COLO668 (cell line): ENCODE measurements around the gene KLHDC9.

Source experiments
- DNase-seq: peaks from one replicate; lab custom pipeline; 2025; ENCODE audit not compliant: unreplicated experiment; lab: John Stamatoyannopoulos, UW

Gene KLHDC9

DNA sequence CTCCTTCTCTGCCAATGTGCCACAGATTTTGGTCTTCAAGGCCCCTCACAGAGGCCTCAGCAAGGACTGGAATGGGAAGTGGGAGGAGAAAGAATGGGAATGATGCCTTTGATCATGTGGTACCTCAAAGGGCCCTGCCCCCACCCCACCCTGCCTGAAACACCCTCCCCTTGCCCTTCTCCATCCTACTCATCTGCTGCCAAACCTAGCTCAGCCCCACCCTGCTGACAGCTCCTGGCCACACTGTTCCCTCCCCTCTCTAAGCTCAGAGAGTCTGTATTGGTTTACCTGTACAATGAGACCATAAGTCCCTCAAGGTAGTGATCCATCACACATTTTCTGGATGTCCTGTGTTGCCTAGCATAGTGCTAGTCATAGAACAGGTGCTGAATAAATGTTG, 21.8 kb upstream of the KLHDC9 start:
- DNase-seq: no peak

DNA sequence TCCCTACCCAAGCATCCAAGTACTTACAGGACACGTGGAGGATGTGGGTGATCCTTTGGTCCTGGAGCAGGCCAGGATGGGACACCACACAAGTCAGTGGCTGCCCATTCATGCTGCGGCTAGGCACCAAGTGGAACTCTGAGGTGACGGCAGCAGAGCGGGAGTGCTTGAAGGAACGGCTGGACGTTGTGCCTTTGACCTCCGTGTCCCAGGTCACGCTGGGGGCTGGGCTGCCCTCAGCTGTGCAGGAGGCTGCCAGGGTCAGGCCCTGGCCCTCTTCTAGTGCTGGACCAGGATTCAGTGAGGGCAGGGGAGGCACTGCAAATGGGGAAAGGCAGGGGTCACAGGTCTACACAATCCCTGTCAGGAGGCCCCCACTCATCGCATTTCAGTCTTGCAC, 20.7 kb upstream of the KLHDC9 start:
- DNase-seq: no peak

DNA sequence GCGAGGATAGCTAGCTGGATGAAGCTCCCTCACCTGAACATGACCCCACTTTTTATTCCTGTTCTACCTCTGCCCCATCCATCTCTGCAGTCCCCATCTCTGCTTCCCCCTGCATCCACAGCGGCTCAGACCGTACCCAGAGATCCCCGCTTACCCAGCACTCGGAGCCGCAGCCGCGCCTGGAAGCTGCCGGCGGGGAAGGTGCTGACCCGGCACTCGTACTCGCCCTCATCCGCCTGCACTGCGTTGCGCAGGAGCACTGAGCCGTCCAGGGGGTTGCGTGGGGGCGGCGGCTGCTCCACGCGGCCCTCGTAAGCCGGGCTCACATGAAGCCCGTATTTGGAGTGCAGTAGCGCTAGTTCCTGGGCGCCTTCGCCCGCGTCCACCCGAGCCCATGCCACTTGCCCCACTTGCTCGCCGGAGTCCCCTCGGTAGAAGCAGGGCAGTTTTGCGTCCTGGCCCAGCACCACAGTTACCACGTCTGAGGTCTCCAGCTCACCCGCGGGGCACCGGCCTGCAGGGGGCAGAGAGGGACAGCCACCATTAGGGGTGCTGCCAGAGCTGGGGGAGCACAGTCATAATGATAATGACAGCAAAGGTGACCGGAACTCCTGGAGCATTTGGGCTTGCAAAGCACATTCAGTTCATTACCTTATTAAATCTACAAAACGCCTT, 18.6 kb upstream of the KLHDC9 start:
- DNase-seq: no peak

DNA sequence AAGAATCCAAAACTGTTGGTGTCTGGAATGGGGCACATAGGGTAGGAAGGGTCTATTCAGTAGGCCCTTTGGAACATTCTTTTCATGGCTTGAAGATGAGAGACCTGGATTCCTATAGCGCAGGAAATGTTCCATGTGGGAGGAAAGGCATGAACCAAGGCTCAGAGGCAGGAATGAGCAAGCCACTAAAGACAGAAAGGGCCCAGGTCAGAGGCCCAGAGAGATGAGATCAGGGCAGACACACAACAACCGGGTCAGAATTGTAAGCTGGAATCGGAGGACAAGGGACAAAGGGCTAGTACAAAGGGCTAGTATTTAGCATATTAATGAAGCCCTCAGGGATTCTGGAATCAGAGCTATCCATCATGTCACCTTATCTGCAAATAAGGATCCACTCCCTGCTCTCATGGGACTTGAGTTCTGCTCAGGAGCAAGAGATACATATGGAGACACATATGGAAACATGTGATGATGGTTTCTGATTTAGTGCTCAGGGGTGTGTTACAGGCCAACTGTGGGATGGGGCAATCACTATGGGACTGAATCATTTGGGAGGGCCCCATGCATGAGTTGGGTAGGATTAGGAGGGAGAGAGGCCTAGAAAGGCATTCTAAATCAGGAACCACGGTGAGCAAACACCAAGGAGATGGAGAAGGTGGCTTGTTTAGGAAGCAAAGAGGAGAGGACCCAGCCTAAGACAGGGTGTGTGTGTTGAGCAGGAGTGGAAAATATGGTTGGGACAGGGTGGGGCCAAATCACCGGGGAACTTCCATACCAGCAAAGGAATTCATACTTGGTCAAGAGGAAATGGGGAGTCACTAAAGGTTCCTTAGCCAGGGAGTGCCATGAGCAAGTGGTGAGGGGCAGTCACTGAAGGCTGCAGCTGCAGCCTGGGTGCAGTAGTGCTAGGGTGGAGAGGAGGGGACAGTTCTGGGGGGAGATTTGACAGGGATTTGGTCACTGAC, 17.4 kb upstream of the KLHDC9 start:
- DNase-seq: no peak

DNA sequence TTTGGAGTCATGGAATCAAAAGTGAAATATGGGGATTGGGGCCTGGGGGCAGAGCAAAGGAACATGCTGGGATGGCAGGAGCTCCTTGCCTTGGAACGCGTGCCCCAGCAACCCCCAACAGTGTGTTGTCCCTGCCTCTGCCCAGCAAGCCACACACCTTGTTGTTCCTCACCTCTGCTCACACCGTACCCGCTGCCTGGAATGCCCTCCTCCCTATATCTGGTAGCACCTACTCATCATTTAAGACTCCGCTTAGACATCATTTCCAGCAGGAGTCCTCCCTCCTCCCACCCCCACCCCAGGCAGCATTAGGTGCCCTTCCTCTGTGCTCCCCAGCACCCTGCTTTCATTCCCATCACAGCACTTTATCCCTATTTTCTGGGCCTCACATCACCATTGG, 16.6 kb upstream of the KLHDC9 start:
- no peak for DNase-seq

DNA sequence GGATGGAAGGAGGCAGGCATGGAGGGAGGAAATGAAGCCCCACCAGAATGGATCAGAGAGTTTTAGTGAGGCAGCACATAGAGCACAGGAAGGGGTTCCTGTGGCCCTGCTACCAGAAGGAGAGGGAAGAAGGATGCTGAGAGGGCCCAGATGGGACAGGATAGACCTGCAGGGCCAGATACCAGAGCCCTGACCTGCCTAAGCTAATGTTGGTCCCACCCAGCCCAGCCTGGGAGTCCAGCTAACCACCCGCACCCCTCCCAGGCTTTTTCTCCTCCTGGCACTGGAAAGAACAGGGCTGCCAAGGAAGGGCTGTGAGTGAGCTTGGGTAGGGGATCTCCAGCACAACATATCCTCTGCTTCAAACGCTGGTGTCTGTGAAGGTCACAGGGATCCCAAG, 15.7 kb upstream of the KLHDC9 start:
- no peak for DNase-seq

DNA sequence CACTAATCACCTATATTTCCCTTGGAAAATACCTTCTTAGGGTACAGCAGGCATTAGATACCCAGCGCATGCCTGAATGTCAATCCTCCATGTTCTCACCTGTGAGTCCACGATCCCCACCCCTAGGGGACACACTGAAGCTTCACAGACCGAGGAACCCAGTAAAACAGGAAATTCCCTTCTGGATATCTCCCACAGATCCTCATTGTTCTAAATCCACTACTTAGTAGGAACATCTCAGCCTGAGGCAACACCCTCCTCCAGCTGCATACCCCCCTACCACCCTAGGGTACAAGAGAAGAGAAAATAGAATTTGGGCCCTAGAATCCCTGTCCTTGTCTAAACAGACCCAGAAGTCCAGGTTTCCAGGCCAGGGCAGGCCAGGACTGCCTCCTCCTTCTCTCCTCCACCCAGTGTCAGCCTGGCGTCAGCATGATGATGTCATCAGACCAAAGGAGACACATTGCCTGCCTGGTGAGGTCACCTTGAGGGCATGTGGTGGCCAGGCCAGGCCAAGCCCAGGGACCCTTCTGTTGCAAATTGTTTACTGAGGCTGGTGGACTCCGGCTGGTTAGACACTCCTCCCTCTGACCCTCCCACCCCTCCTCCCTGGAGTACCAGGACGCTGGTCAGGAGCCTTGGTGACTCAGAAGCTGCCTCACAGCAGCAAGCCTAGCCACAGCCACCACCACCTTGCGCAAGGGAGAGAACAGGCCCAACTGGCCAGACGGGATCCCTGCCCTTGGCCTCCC, 15.0 kb upstream of the KLHDC9 start:
- DNase-seq: peak; percentile 11

DNA sequence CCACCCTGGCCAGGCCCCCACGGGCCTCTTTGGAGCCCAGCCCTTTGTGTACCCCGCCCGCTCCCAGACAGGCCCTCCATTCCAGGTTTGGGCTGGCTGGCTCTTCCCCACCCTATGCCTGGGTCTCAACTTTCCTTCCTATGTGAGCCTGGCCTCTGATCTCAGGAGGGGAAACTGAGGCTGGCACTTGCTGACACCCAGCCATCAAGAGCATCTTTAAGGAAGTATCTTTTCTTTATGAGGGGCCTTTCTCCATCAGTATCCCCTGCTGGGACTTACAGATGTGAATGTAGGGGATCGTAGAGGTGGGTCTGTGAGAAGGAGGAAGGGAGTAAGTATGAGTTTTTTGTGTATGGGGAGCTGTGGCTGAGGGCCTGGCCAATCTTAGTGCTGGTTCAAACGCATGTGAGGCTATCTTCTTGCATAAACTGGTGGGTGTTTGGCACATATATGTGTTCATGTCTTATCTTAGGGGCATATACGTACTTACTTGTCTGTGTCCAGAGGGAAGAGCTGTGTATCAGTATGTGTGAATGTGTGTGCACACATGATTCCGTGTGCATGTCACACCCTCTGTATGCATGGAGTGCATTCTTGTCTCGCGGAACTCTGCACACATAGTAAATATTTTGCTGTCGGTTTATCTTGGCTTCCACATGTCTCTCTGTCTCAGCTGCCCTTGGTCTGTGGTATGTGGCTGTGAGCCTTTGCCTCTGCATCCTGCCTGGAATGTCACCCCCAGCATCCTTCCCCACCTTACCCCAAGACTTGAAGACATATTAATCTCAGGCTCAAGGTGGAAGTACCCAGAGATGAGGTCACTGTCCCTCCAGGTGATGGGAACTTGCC, 14.2 kb upstream of the KLHDC9 start:
- no peak for DNase-seq

DNA sequence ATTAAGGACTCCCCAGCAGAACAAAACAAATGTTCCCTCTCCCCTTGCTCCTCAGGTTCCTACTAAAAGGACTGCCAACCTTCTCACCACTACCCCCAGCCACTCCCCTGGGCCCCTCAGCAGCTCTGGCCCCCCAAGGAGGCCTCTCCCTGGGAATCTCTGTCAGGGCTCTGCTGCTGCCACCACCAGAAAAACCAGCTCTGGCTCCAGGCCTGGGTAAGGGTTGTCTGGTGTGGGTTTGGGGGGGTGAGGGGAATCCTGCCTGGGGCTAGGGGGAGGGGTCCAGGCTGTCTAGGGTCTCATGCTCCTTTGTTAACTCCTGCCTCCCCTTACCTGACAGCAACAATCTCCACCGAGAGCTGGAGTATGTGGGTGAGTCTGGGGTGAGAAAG, 13.6 kb upstream of the KLHDC9 start:
- no peak for DNase-seq

DNA sequence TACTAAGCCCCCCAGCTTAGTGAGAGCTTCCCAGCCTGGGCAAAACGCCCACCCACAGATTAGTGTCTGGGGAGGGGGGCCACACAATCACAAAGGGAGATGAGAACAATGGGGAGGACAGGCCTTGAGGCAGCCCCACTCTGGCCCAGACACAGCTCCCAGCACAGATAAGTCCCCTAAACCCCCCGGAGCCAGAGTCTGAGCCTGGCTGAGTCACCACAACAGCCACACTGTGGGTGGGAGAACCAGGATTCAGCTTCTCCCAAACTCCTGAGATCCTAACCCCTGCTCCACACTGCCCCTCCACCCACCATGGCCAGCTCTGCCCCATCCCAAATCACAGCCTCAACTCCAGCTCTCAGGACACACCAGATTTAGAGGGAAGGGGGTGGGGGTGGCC, 13.0 kb upstream of the KLHDC9 start:
- no peak for DNase-seq

DNA sequence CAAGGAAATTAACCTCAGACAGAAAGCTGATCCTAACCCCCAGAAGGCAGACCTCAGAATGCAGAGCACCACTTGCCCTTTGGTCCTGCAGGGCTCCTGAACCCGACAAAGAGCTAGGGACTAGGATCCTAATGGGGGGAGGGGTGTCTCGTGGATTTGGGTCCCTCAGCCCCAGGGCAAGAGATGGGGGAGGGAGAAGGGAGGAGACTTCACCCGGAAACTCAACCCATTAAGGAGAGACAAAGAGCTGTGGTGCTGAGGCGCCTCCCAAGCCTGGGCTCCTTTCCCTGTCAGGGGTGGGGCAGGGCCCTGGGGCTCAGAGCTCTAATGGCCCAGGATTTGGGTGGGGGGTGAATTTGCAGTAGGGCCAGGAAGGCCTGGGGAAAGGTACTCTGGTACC, 11.7 kb upstream of the KLHDC9 start:
- no peak for DNase-seq

DNA sequence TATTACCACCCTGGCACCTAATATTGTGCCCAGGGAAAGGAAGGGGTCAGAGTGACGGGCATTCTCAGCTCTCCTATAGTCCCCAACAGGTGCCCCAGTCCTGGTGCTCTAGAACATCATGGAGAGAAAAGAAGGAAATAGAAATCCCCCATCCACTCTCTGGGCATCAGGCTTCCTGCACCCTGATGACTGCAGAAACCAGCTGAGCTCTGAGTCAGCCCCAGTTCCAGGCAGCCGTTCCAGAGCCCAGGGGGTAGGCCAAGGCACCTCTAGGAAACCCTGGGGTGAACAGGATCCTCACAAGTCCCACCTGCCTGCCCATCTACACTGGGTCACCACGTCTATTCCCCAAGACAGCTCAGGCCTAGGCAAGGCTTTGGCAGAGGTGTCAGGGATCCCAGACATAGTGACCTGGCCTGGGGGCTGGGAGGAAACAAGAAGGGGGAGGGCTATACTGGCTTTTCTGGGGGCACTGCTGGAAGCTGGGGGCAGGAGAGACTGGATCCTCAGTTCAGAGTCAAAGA, 9.5 kb upstream of the KLHDC9 start:
- no peak for DNase-seq

DNA sequence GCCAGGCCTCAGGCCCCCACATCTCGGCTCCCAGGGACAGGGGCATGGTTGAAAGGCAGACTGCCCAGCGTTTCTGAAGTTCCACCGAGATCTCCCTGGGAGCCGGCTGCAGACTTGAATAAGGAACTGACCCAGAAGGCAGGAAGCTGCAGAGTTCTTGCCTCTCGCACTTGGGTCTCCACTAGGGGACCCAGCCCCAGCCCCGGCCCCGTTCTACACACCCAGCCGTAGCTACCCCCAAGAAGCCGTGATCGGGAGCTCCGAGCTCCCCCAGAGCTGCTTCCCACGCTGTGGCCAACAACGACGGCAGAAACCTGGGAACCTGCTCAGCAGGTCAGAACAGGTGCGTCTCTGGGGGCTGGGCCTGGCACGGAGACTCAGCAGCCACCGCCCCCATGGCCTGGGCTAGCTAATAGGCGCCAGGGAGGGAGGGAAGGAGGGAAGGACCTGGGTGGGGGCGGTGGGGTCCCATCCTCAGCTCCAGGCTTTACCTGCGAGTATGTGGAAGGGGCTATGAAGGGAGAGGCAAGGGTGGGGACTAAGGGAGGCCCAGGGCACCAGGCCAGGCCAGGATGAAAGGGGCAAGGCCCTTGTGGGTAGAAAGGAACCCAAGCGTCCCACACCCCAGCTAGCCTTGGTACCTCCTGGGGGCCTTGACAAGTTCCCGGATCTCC, 8.8 kb upstream of the KLHDC9 start, which contains the start of gene NECTIN4:
Gene NECTIN4 (minus strand): TSS at position 308 of the 674 bp plus-strand sequence. CDS start 262 bp downstream, at position 46.
- peak; percentile 21 for DNase-seq

DNA sequence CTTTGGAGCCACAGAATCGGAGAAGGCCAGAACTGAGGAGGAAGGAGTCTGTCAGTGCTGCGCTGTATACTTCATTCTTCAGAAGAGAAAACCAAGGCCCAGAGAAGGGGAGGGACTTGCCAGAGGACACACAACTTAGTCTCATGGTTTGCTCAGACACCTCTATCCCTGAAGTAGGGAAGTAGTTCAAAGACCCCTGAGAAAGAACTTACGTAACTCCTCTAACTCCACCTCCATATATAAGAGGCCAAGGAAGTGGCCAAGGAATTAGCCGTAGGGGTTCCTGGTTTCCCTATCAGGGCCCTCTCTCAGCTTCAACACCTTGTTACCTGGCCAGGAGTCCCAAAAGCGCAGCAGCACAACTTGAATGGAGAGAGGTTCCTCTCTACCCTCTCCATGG, 8.2 kb upstream of the KLHDC9 start:
- no peak for DNase-seq

DNA sequence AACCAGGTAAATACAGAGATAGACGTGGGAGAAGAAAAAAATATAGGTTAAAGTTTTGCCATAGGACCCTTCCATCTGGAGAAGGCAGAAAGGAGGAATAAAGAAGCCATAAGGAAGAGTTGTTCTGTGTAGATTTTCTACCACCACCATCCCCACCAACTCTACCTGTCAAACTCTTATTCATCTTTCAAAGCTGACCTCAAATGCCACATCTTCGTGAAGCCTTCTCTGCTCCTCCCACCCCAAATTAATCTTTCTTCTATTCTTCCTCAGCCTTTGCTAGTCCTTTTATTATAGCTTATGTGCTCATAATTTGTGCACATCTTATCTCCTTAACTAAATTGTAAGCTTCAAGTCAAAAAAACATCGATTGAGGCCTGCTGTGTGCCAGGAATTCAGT, 7.5 kb upstream of the KLHDC9 start:
- DNase-seq: no peak

DNA sequence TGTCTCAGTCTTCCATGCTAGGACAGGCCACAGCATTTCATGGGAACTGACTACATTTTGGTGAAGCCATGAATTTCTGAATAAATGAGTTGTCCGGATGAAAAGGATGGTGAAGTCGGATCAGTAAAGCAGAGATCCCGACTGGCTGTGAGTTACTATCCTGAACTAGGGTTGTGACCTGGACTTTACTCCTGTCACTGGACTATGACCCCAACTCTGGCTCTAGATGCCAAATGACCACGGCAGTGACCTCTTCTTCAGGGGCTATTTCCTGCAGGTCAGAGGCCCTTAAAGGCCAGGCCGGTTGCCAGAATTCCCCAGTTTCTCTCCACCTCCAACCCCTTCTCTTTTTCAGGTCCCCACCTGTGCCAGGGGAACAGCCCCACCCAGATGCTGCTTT, 7.1 kb upstream of the KLHDC9 start:
- DNase-seq: no peak

DNA sequence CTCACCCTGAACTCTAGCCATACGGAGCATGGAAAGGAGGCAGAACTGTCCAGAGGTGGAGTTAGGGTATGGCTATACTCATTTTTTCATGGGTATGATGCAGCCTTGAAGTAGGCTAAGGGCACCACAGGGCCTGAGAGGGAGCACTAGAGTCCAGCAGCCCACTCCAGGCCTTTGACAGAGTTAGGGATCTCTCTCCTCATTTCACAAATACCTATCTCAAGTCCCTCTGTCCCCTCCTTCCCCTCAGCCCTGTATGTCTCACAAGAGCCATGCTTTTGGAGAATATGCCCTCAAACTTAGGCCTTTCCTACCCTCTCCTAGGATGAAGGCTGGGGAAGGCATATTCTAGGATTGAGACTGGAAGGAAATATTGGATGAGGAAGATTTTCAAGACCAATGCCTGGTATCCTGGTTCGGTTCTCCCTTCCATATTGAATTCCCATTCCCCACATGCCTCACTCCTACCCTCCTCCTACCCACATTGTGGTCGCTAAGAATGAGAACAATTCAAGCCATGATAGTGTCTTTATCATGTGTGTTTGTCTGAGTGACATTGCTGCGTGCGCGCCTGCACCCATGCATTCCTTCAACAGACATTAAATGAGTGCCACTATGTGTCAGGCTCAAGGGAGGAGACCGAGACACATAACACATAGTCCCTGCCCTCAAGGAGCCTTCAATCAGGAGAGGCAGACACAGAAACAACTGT, 6.2 kb upstream of the KLHDC9 start:
- DNase-seq: no peak

DNA sequence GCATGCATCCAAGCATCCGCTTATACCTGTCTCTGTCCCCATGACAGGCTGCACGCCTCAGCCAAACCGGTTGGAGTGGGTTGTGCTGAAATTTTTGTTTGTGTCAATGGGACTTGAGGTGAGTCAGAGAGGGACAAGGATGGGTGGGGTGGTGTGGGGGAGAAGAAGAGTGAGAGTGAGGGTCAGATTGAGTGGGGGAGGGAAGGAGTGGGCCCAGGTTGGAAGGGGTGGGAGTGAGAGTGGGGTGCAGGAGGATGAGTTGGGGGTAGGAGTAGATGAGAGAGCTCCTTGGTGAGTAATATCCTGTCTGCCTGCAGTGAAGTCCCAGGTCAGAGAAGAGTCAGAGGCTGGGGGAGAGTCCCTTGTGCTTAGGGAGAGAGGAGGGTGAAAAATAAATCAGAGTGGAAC, 5.5 kb upstream of the KLHDC9 start:
- DNase-seq: no peak

DNA sequence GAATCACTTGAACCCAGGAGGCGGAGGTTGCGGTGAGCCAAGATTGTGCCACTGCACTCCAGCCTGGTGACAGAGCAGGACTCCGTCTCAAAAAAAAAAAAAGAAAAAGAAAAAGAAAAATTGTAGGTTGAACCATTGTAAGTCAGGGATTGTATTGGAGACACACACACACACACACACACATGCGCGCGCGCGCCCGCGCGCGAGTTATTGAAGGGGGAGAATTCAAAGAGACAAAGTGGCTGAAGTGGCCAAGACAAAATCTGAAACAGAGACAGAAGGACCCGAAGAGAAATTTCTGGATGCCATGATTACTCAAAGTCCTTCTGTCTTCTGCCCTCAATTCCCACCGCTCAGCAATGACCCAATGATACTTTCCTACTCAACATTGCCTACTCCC, 3.7 kb upstream of the KLHDC9 start:
- DNase-seq: no peak
